ENCODE data around the gene TMEM212.

The TMEM212 gene

GRCh38 chr3:171875923-171876412 is 32.8 kb downstream of the TMEM212 start:
- TF ChIP-seq CTCF (IDR thresholded peaks at IDR 0.05; ENCODE audit: low read length, missing control alignments) = no peak
- peak; percentile 52 for DNase-seq (ENCODE audit: low read depth)
- no peak overlapping the region for H3K4me3 ChIP-seq (replicated peaks; ENCODE audit: low read depth, low read length)

GRCh38 chr3:171876680-171877147 is 33.6 kb downstream of the TMEM212 start:
- no peak for TF ChIP-seq CTCF (IDR thresholded peaks at IDR 0.05; ENCODE audit: low read length, missing control alignments)
- H3K4me3 ChIP-seq (replicated peaks; ENCODE audit: low read depth, low read length) = no peak overlapping the region
- peak; percentile 97 for DNase-seq (ENCODE audit: low read depth)

- DNase-seq (ENCODE audit: low read depth) = peak; percentile 84
- H3K4me3 ChIP-seq (replicated peaks; ENCODE audit: low read depth, low read length) = no peak overlapping the region
- TF ChIP-seq CTCF (IDR thresholded peaks at IDR 0.05; ENCODE audit: low read length, missing control alignments) = no peak
Measured at GRCh38 chr3:171878461-171879225, 35.5 kb downstream of the TMEM212 start.

GRCh38 chr3:171879472-171879871 is 36.3 kb downstream of the TMEM212 start:
- no peak for DNase-seq (ENCODE audit: low read depth)
- TF ChIP-seq CTCF (IDR thresholded peaks at IDR 0.05; ENCODE audit: low read length, missing control alignments) = no peak
- H3K4me3 ChIP-seq (replicated peaks; ENCODE audit: low read depth, low read length) = no peak overlapping the region

GRCh38 chr3:171880101-171880870 is 37.1 kb downstream of the TMEM212 start:
- DNase-seq (ENCODE audit: low read depth) = no peak

GRCh38 chr3:171881251-171881650 is 38.1 kb downstream of the TMEM212 start:
- H3K4me3 ChIP-seq (replicated peaks; ENCODE audit: low read depth, low read length) = no peak overlapping the region
- TF ChIP-seq CTCF (IDR thresholded peaks at IDR 0.05; ENCODE audit: low read length, missing control alignments) = no peak
- no peak for DNase-seq (ENCODE audit: low read depth)

More at GRCh38 chr3:171880101-171880870, 37.1 kb downstream of the TMEM212 start:
- TF ChIP-seq CTCF (IDR thresholded peaks at IDR 0.05; ENCODE audit: low read length, missing control alignments) = no peak
- no peak overlapping the region for H3K4me3 ChIP-seq (replicated peaks; ENCODE audit: low read depth, low read length)

Measured in fibroblast of pulmonary artery (primary cell).